HepG2 (cell line): ENCODE results near the gene NAIF1. TPM values are rescaled to one million over a fixed set of nuclear protein-coding genes. Genes with fewer than 3 reads are reported as not detected.
A peak's percentile ranks its signal among the peaks of the same experiment; 100 is the strongest.

ENCODE experiments used
- BHLHE40 ChIP-seq: IDR thresholded peaks from 2 replicates; pipeline ENCODE4 v1.6.1; 2011; ENCODE audit warnings: low read length, improper control_type of control experiment
- HES4 ChIP-seq: sonication (generic); formaldehyde crosslinking; IDR thresholded peaks from 2 replicates; pipeline ENCODE4 v1.9.0; 2021; ENCODE audit warnings: mild to moderate bottlenecking, missing genetic modification reagents, borderline replicate concordance
- JARID2 ChIP-seq: sonication (generic); formaldehyde crosslinking; IDR thresholded peaks from 2 replicates; pipeline ENCODE4 v1.8.1; 2023; ENCODE audit warnings: missing genetic modification reagents, inconsistent platforms; ENCODE audit not compliant: insufficient replicate concordance
- MXI1 ChIP-seq: IDR thresholded peaks from 3 replicates; pipeline ENCODE4 v1.6.1; 2012; ENCODE audit warnings: low read depth, low read length, inconsistent platforms, borderline replicate concordance
- PHF8 ChIP-seq: sonication (generic); formaldehyde crosslinking; IDR thresholded peaks from 2 replicates; pipeline ENCODE4 v1.5.0; 2020; ENCODE audit warnings: missing genetic modification reagents
- PLSCR1 ChIP-seq: sonication (generic); formaldehyde crosslinking; IDR thresholded peaks from 2 replicates; pipeline ENCODE4 v1.5.0; 2020; ENCODE audit warnings: missing genetic modification reagents, mild to moderate bottlenecking, borderline replicate concordance
- THYN1 ChIP-seq: sonication (generic); formaldehyde crosslinking; IDR thresholded peaks from 2 replicates; pipeline ENCODE4 v1.8.1; 2023; ENCODE audit warnings: low read depth, mild to moderate bottlenecking, moderate library complexity, missing genetic modification reagents, borderline replicate concordance
- ZBTB2 ChIP-seq: sonication (generic); formaldehyde crosslinking; IDR thresholded peaks from 2 replicates; pipeline ENCODE4 v1.8.0; 2022; ENCODE audit warnings: low read depth, missing genetic modification reagents
- ZFP90 ChIP-seq: sonication (generic); formaldehyde crosslinking; IDR thresholded peaks from 2 replicates; pipeline ENCODE4 v1.8.0; 2022; ENCODE audit warnings: missing genetic modification reagents, mild to moderate bottlenecking, inconsistent platforms, borderline replicate concordance
- ZFP91 ChIP-seq: sonication (generic); formaldehyde crosslinking; IDR thresholded peaks from 2 replicates; pipeline ENCODE4 v1.9.0; 2022; ENCODE audit warnings: missing genetic modification reagents, mild to moderate bottlenecking, borderline replicate concordance
- ZFX ChIP-seq: sonication (generic); formaldehyde crosslinking; IDR thresholded peaks from 2 replicates; pipeline ENCODE4 v1.4.0; 2020; ENCODE audit warnings: mild to moderate bottlenecking, low read depth, missing genetic modification reagents, moderate library complexity
- ZNF234 ChIP-seq: sonication (generic); formaldehyde crosslinking; conservative IDR thresholded peaks from 2 replicates; pipeline ENCODE4 v1.5.1; 2020; ENCODE audit warnings: mild to moderate bottlenecking, missing genetic modification reagents
- ZNF564 ChIP-seq: sonication (generic); formaldehyde crosslinking; IDR thresholded peaks from 2 replicates; pipeline ENCODE4 v1.8.1; 2023; ENCODE audit warnings: mild to moderate bottlenecking, missing genetic modification reagents
- ZNF609 ChIP-seq: sonication (generic); formaldehyde crosslinking; IDR thresholded peaks from 2 replicates; pipeline ENCODE4 v1.4.0; 2020; ENCODE audit warnings: mild to moderate bottlenecking, missing genetic modification reagents, borderline replicate concordance
- ZNF709 ChIP-seq: sonication (generic); formaldehyde crosslinking; IDR thresholded peaks from 2 replicates; pipeline ENCODE4 v1.5.0; 2020; ENCODE audit warnings: mild to moderate bottlenecking, missing genetic modification reagents
- ZNF800 ChIP-seq: sonication (generic); formaldehyde crosslinking; IDR thresholded peaks from 2 replicates; pipeline ENCODE4 v1.4.0; 2020; ENCODE audit warnings: missing genetic modification reagents
- polyA plus RNA-seq, 8 experiments: library from polyadenylated mRNA; depleted of rRNA in 3 of 8; stranded (reverse) in 7 of 8; unstranded in 1 of 8; fragments of >200 nt; fragmentation: Illumina TruSeq in 4 of 8; extraction: Trizol in 4 of 8; gene quantifications; 2 replicates each; pipeline versions ENCODE4 v1.2.1 to v1.2.3, GENCODE V29; 2011 to 2016; ENCODE audit warnings: low read depth in 4 of 8, missing spikeins in 1 of 8, mixed read lengths in 1 of 8; ENCODE audit not compliant: insufficient read depth in 1 of 8
- total RNA-seq, 5 experiments: library from RNA; depleted of rRNA; stranded (reverse); fragments of >200 nt; fragmentation: Illumina TruSeq; extraction: Trizol; gene quantifications; 2 replicates each; pipeline ENCODE4 v1.2.3, GENCODE V29; 2016; ENCODE audit warnings: low read depth in 1 of 5

NAIF1 gene
- total and polyA plus RNA-seq, 2 of the 13 experiments (the other 11 are each of a cell fraction or from before 2014, with no cell fraction given) = 6.0 to 6.9 TPM

GRCh38 chr9:128067645-128068385 lies 695 bp upstream of the NAIF1 start, which contains the start of gene SLC25A25 (continued):
- TF ChIP-seq ZBTB2 (CRISPR knock-in tag) (0 out of 2 replicates have a peak, but pooled peaks have one; percentile 39), THYN1 (CRISPR knock-in tag) (no peak), JARID2 (no peak), ZNF800 (CRISPR knock-in tag) (0 out of 2 replicates have a peak, but pooled peaks have one; percentile 16), ZNF709 (no peak), ZNF234 (CRISPR knock-in tag) (no peak), PHF8 (CRISPR knock-in tag) (no peak; the same call in none of the 2 replicates), ZFP91 (CRISPR knock-in tag) (no peak), MXI1 (peak; percentile 83; the same call in 1 of the 3 replicates), PLSCR1 (no peak), ZNF609 (CRISPR knock-in tag) (no peak), HES4 (no peak; the same call in 1 of the 2 replicates), ZFP90 (CRISPR knock-in tag) (no peak), ZFX (peak; percentile 42; the same call in 1 of the 2 replicates), ZNF564 (no peak), BHLHE40 (no peak)
